GM23338 (cell line): ENCODE measurements around the gene TARBP1. TPM values are rescaled to one million over a fixed set of nuclear protein-coding genes. Genes with fewer than 3 reads are reported as not detected.

Source experiments
- ATAC-seq: fragments of 200-7000 bp; cut with Tn5 transposase; 3 replicates; pipeline ENCODE4 v1.9.1; 2020
- DNase-seq: peaks from one replicate; pipeline ENCODE4 v3.0.0-alpha.2; 2015; ENCODE audit warnings: low spot score
- H2AFZ ChIP-seq: fragments of 200-600 bp; sonication (generic); 2 replicates; pipeline ENCODE4 v1.8.0; 2016; ENCODE audit warnings: antibody characterized with exemption, mild to moderate bottlenecking, moderate library complexity
- H3F3A ChIP-seq: fragments of 200-600 bp; sonication (generic); replicated peaks from 2 replicates; pipeline ENCODE4 v1.8.0; 2017; ENCODE audit warnings: antibody characterized with exemption, mixed run types, low read depth
- H3K27ac ChIP-seq: fragments of 200-600 bp; sonication (generic); 2 replicates; pipeline ENCODE4 v1.6.1; 2016; ENCODE audit warnings: low read depth
- H3K27me3 ChIP-seq: fragments of 200-600 bp; sonication (generic); 2 replicates; pipeline ENCODE4 v1.8.0; 2016; ENCODE audit warnings: mild to moderate bottlenecking, mixed run types, moderate library complexity; ENCODE audit not compliant: insufficient read depth
- H3K36me3 ChIP-seq: fragments of 200-600 bp; sonication (generic); 2 replicates; pipeline ENCODE4 v1.8.0; 2016; ENCODE audit warnings: mild to moderate bottlenecking; ENCODE audit not compliant: insufficient read depth
- H3K4me1 ChIP-seq: fragments of 200-600 bp; sonication (generic); 2 replicates; pipeline ENCODE4 v1.8.0; 2016; ENCODE audit warnings: mild to moderate bottlenecking, moderate library complexity; ENCODE audit not compliant: insufficient read depth
- H3K4me2 ChIP-seq: fragments of 200-600 bp; sonication (generic); 2 replicates; pipeline ENCODE4 v1.7.1; 2017; ENCODE audit warnings: mixed run types
- H3K4me3 ChIP-seq: fragments of 200-600 bp; sonication (generic); 2 replicates; pipeline ENCODE4 v1.6.1; 2016; ENCODE audit warnings: mixed run types
- H3K79me2 ChIP-seq: fragments of 200-600 bp; sonication (generic); replicated peaks from 2 replicates; pipeline ENCODE4 v1.8.0; 2017; ENCODE audit warnings: mild to moderate bottlenecking; ENCODE audit not compliant: insufficient read depth
- H3K9me2 ChIP-seq: fragments of 200-600 bp; sonication (generic); 2 replicates; pipeline ENCODE4 v1.8.0; 2017; ENCODE audit not compliant: insufficient read depth
- H4K20me1 ChIP-seq: fragments of 200-600 bp; sonication (generic); replicated peaks from 2 replicates; pipeline ENCODE4 v1.8.0; 2017; ENCODE audit warnings: mild to moderate bottlenecking; ENCODE audit not compliant: insufficient read depth
- H3K27ac Mint-ChIP-seq: 2 replicates; pipeline ENCODE4 v1.8.0; 2020; ENCODE audit warnings: inconsistent platforms, mild to moderate bottlenecking, moderate library complexity, mixed read lengths
- H3K27me3 Mint-ChIP-seq: 3 replicates; pipeline ENCODE4 v1.8.0; 2022; ENCODE audit warnings: low read depth, mild to moderate bottlenecking, moderate library complexity, mixed read lengths, inconsistent platforms; ENCODE audit not compliant: insufficient read depth, poor library complexity
- H3K36me3 Mint-ChIP-seq: 3 replicates; pipeline ENCODE4 v1.8.0; 2021; ENCODE audit warnings: low read depth, mild to moderate bottlenecking, inconsistent platforms, moderate library complexity, mixed read lengths
- H3K4me1 Mint-ChIP-seq: 3 replicates; pipeline ENCODE4 v1.8.0; 2020; ENCODE audit warnings: mild to moderate bottlenecking, inconsistent platforms, mixed read lengths
- H3K4me3 Mint-ChIP-seq: 3 replicates; pipeline ENCODE4 v1.8.0; 2021; ENCODE audit warnings: moderate library complexity, mild to moderate bottlenecking, inconsistent platforms, mixed read lengths
- H3K9me3 Mint-ChIP-seq: 3 replicates; pipeline ENCODE4 v1.8.0; 2020; ENCODE audit warnings: moderate library complexity, mild to moderate bottlenecking, inconsistent platforms, mixed read lengths
- CREB1 ChIP-seq: fragments of 250-450 bp; sonication (Bioruptor Pico); IDR thresholded peaks from 2 replicates; pipeline ENCODE4 v1.5.0; 2020; ENCODE audit warnings: low read depth, mild to moderate bottlenecking, moderate library complexity
- EZH2 ChIP-seq: fragments of 200-600 bp; sonication (generic); IDR thresholded peaks from one replicate; pipeline ENCODE4 v1.8.0; 2017; ENCODE audit warnings: antibody characterized with exemption, mild to moderate bottlenecking, low read depth; ENCODE audit not compliant: unreplicated experiment
- EZH2phosphoT487 ChIP-seq: fragments of 200-600 bp; sonication (generic); IDR thresholded peaks from one replicate; pipeline ENCODE4 v1.8.1; 2018; ENCODE audit warnings: antibody characterized with exemption; ENCODE audit not compliant: unreplicated experiment
- JUNB ChIP-seq: IDR thresholded peaks from one replicate; pipeline ENCODE4 v1.6.1; 2016; ENCODE audit warnings: antibody characterized with exemption; ENCODE audit not compliant: unreplicated experiment
- NANOG ChIP-seq: IDR thresholded peaks from 2 replicates; pipeline ENCODE4 v1.6.1; 2016; ENCODE audit warnings: antibody characterized with exemption, borderline replicate concordance
- STAT1 ChIP-seq: IDR thresholded peaks from one replicate; pipeline ENCODE4 v1.6.1; 2016; ENCODE audit warnings: antibody characterized with exemption; ENCODE audit not compliant: unreplicated experiment
- ZNF114 ChIP-seq: fragments of 250-450 bp; sonication (Bioruptor Pico); IDR thresholded peaks from 2 replicates; pipeline ENCODE4 v1.5.0; 2020; ENCODE audit warnings: mild to moderate bottlenecking, moderate library complexity
- ZNF331 ChIP-seq: fragments of 250-450 bp; sonication (Bioruptor Pico); IDR thresholded peaks from 2 replicates; pipeline ENCODE4 v1.5.0; 2020; ENCODE audit warnings: low read depth, mild to moderate bottlenecking, moderate library complexity
- polyA plus RNA-seq: library from polyadenylated mRNA; unstranded; fragments of >200 nt; fragmentation: Nextera tagmentation; extraction: Ambion mirVana; gene quantifications from 2 replicates; pipeline ENCODE4 v1.2.1, GENCODE V29; 2016
- total RNA-seq: library from RNA; depleted of rRNA; stranded (reverse); fragments of >200 nt; shearing (Covaris generic); gene quantifications from 2 replicates; pipeline ENCODE4 v1.2.3, GENCODE V29; 2014
- TF ChIP-seq, protein P1 (sequence below), 2 experiments: fragments of 200-600 bp in 1 of 2; sonication (generic) in 1 of 2; conservative IDR thresholded peaks; 2 replicates each; pipeline versions ENCODE4 v1.5.1 to v1.6.1; 2016 to 2017; ENCODE audit warnings: antibody characterized with exemption in 2 of 2, low read depth in 2 of 2, mild to moderate bottlenecking in 2 of 2, moderate library complexity in 1 of 2
- TF ChIP-seq, protein P2 (sequence below): IDR thresholded peaks from one replicate; pipeline ENCODE4 v1.6.1; 2018; ENCODE audit warnings: antibody characterized with exemption; ENCODE audit not compliant: unreplicated experiment
- TF ChIP-seq, protein P3 (sequence below): IDR thresholded peaks from 2 replicates; pipeline ENCODE4 v1.6.1; 2016; ENCODE audit warnings: antibody characterized with exemption

Gene TARBP1
- total and polyA plus RNA-seq, 2 experiments from 2014 or later = 14.9 to 18.8 TPM

DNA sequence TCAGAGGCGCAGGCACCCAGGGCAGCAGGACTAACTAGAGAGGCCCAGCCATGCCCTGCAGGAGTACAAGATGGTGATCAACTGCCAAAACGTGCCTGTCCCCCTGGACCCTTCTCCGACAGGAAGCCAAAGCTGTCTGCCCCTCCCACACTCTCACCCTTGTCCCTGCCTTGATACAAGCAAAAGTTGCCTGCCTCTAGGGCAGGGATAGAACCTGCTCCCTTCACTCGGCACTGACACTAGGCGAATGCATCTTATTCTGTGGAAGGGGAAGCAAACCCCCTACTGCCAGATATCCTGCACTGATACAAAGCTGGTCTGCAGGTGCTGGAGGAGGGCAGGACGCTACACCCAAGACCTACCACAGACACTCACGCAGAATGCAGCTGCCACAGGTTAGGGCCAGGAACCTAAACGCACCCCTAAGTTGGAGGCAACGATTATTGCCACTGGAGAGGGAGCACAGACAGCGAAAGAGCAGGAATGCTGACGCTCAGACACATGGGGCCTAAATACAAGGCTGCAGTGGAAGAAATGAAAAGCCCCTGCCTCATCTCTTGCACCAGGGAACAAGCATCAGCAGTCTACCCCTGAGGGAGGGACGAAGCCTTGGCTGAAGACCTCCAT is 3.7 kb downstream of the TARBP1 start:
- Histone ChIP-seq H3K27ac (peak overlapping the region; percentile 72), H3K27me3 (peaks cover 18% of the 10 kb centered on the region), H3F3A (peaks cover 10% of the 10 kb centered on the region; the same call in 1 of the 2 replicates), H2AFZ (0 out of 2 replicates have a peak overlapping the region, but pooled peaks have one; percentile 13), H3K4me1 (peaks cover 34% of the 10 kb centered on the region), H3K4me3 (no peak overlapping the region), H3K79me2 (peaks cover 51% of the 10 kb centered on the region), H4K20me1 (0 out of 2 replicates have a peak, but pooled peaks cover 3% of the 10 kb centered on the region), H3K4me2 (peak overlapping the region; percentile 61), H3K9me2 (no peaks in the 10 kb centered on the region), H3K36me3 (no peaks in the 10 kb centered on the region)
- TF ChIP-seq STAT1 (no peak), JUNB (no peak), ZNF114 (CRISPR knock-in tag) (no peak)
- TF ChIP-seq, protein P1, sequence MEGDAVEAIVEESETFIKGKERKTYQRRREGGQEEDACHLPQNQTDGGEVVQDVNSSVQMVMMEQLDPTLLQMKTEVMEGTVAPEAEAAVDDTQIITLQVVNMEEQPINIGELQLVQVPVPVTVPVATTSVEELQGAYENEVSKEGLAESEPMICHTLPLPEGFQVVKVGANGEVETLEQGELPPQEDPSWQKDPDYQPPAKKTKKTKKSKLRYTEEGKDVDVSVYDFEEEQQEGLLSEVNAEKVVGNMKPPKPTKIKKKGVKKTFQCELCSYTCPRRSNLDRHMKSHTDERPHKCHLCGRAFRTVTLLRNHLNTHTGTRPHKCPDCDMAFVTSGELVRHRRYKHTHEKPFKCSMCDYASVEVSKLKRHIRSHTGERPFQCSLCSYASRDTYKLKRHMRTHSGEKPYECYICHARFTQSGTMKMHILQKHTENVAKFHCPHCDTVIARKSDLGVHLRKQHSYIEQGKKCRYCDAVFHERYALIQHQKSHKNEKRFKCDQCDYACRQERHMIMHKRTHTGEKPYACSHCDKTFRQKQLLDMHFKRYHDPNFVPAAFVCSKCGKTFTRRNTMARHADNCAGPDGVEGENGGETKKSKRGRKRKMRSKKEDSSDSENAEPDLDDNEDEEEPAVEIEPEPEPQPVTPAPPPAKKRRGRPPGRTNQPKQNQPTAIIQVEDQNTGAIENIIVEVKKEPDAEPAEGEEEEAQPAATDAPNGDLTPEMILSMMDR (conservative IDR thresholded peaks at IDR 0.05; ENCODE audit: low read depth in 2 of 2) = 0 out of 4 replicates have a peak, but pooled peaks of 1 of the 2 experiments have one; percentile 5
- H3K27ac Mint-ChIP-seq = no peak overlapping the region
- peak overlapping the region; percentile 17; the same call in 1 of the 3 replicates for H3K4me3 Mint-ChIP-seq
- ATAC-seq = peak; percentile 18
- no peaks in the 10 kb centered on the region for H3K9me3 Mint-ChIP-seq
- DNase-seq = peak; percentile 48
- H3K4me1 Mint-ChIP-seq = peaks cover 35% of the 10 kb centered on the region
- H3K36me3 Mint-ChIP-seq = peaks cover under 1% of the 10 kb centered on the region; the same call in 1 of the 3 replicates
- H3K27me3 Mint-ChIP-seq = peaks cover 6% of the 10 kb centered on the region

DNA sequence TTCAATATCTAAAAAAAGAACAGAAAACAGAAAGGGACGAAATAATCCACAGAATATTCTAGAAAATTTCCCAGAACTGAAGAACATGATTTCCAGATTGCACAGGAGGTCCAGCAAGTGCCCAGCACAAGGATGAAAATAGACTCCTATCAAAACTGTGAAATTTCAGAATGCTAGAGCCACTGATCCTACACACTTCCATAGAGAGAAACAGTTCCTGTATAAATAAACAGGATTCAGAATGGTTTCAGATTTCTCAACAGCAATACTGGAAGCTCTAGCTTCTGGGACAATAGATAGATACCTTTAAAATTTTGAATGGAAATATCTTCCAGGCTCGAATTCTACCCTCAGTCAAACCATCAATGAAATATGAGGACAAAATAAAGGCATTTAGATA is 4.6 kb downstream of the TARBP1 start:
- Histone ChIP-seq H3K36me3 (no peaks in the 10 kb centered on the region), H3F3A (peaks cover 10% of the 10 kb centered on the region; the same call in 1 of the 2 replicates), H3K27ac (no peak overlapping the region), H3K27me3 (peaks cover 10% of the 10 kb centered on the region), H3K79me2 (peaks cover 57% of the 10 kb centered on the region), H2AFZ (no peak overlapping the region), H3K4me2 (peak overlapping the region; percentile 31; the same call in 1 of the 2 replicates), H3K4me1 (peaks cover 34% of the 10 kb centered on the region), H3K9me2 (no peaks in the 10 kb centered on the region), H3K4me3 (no peak overlapping the region), H4K20me1 (0 out of 2 replicates have a peak, but pooled peaks cover 3% of the 10 kb centered on the region)
- H3K9me3 Mint-ChIP-seq = no peaks in the 10 kb centered on the region
- H3K27ac Mint-ChIP-seq = 0 out of 2 replicates have a peak overlapping the region, but pooled peaks have one; percentile 32
- peaks cover 6% of the 10 kb centered on the region for H3K27me3 Mint-ChIP-seq
- no peak overlapping the region for H3K4me3 Mint-ChIP-seq
- peaks cover 3% of the 10 kb centered on the region; the same call in 2 of the 3 replicates for H3K36me3 Mint-ChIP-seq
- DNase-seq (no peak), ATAC-seq (no peak)
- peaks cover 35% of the 10 kb centered on the region for H3K4me1 Mint-ChIP-seq
- TF ChIP-seq, protein P2, sequence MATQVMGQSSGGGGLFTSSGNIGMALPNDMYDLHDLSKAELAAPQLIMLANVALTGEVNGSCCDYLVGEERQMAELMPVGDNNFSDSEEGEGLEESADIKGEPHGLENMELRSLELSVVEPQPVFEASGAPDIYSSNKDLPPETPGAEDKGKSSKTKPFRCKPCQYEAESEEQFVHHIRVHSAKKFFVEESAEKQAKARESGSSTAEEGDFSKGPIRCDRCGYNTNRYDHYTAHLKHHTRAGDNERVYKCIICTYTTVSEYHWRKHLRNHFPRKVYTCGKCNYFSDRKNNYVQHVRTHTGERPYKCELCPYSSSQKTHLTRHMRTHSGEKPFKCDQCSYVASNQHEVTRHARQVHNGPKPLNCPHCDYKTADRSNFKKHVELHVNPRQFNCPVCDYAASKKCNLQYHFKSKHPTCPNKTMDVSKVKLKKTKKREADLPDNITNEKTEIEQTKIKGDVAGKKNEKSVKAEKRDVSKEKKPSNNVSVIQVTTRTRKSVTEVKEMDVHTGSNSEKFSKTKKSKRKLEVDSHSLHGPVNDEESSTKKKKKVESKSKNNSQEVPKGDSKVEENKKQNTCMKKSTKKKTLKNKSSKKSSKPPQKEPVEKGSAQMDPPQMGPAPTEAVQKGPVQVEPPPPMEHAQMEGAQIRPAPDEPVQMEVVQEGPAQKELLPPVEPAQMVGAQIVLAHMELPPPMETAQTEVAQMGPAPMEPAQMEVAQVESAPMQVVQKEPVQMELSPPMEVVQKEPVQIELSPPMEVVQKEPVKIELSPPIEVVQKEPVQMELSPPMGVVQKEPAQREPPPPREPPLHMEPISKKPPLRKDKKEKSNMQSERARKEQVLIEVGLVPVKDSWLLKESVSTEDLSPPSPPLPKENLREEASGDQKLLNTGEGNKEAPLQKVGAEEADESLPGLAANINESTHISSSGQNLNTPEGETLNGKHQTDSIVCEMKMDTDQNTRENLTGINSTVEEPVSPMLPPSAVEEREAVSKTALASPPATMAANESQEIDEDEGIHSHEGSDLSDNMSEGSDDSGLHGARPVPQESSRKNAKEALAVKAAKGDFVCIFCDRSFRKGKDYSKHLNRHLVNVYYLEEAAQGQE = no peak
- TF ChIP-seq EZH2 = no peak
- TF ChIP-seq ZNF114 (CRISPR knock-in tag) = no peak
- TF ChIP-seq EZH2phosphoT487 = no peak
- TF ChIP-seq STAT1 = no peak
- no peak for TF ChIP-seq CREB1 (CRISPR knock-in tag)
- TF ChIP-seq NANOG = no peak
- TF ChIP-seq, protein P3, sequence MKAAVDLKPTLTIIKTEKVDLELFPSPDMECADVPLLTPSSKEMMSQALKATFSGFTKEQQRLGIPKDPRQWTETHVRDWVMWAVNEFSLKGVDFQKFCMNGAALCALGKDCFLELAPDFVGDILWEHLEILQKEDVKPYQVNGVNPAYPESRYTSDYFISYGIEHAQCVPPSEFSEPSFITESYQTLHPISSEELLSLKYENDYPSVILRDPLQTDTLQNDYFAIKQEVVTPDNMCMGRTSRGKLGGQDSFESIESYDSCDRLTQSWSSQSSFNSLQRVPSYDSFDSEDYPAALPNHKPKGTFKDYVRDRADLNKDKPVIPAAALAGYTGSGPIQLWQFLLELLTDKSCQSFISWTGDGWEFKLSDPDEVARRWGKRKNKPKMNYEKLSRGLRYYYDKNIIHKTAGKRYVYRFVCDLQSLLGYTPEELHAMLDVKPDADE = no peak
- TF ChIP-seq, protein P1 (conservative IDR thresholded peaks at IDR 0.05; ENCODE audit: low read depth in 2 of 2) = no peak
- no peak for TF ChIP-seq ZNF331 (CRISPR knock-in tag)
